K562 (cell line): ENCODE data around the gene STK16. TPM values are rescaled to one million over a fixed set of nuclear protein-coding genes. Genes with fewer than 3 reads are reported as not detected.

ENCODE experiments used
- BRCA1 ChIP-seq, 2 experiments: fragments of 450-650 bp in 1 of 2; sonication (generic) in 1 of 2; formaldehyde crosslinking in 1 of 2; IDR thresholded peaks; 2 replicates each; pipeline versions ENCODE4 v1.5.0 to v1.6.1; 2017 to 2020; ENCODE audit warnings: mild to moderate bottlenecking in 1 of 2, missing genetic modification reagents in 1 of 2
- DPF2 ChIP-seq: fragments of 450-650 bp; IDR thresholded peaks from 2 replicates; pipeline ENCODE4 v1.6.1; 2016
- EP300 ChIP-seq: IDR thresholded peaks from 2 replicates; pipeline ENCODE4 v1.6.1; 2012; ENCODE audit warnings: low read length, improper control_type of control experiment
- GABPB2 ChIP-seq: fragments of 250-450 bp; sonication (Bioruptor Pico); conservative IDR thresholded peaks from 2 replicates; pipeline ENCODE4 v1.5.1; 2021; ENCODE audit warnings: mild to moderate bottlenecking
- HDAC6 ChIP-seq: IDR thresholded peaks from 2 replicates; pipeline ENCODE4 v1.6.1; 2012; ENCODE audit warnings: low read depth, mild to moderate bottlenecking, control low read depth, inconsistent platforms, low read length, moderate library complexity
- HIVEP1 ChIP-seq: fragments of 250-450 bp; sonication (Bioruptor Pico); IDR thresholded peaks from 2 replicates; pipeline ENCODE4 v1.4.0; 2020; ENCODE audit warnings: mild to moderate bottlenecking
- HNRNPH1 ChIP-seq: fragments of 200-400 bp; formaldehyde crosslinking; optimal IDR thresholded peaks from 2 replicates; pipeline ENCODE3; 2017; ENCODE audit warnings: low read depth, mild to moderate bottlenecking, low read length, moderate library complexity
- KLF6 ChIP-seq: fragments of 250-450 bp; sonication (Bioruptor Pico); IDR thresholded peaks from 2 replicates; pipeline ENCODE4 v1.4.0; 2020; ENCODE audit warnings: mild to moderate bottlenecking, moderate library complexity, borderline replicate concordance
- LCOR ChIP-seq: sonication (generic); formaldehyde crosslinking; IDR thresholded peaks from 2 replicates; pipeline ENCODE4 v1.8.0; 2022; ENCODE audit warnings: mild to moderate bottlenecking, missing genetic modification reagents
- LEF1 ChIP-seq: fragments of 450-650 bp; IDR thresholded peaks from 2 replicates; pipeline ENCODE4 v1.6.1; 2016; ENCODE audit warnings: mild to moderate bottlenecking
- MCM3 ChIP-seq: fragments of 450-650 bp; IDR thresholded peaks from 2 replicates; pipeline ENCODE4 v1.6.1; 2016
- MECOM ChIP-seq: fragments of 250-450 bp; sonication (Bioruptor Pico); IDR thresholded peaks from 2 replicates; pipeline ENCODE4 v1.8.0; 2022; ENCODE audit warnings: inconsistent platforms
- POLR2AphosphoS5 ChIP-seq: IDR thresholded peaks from 2 replicates; pipeline ENCODE4 v1.6.1; 2011; ENCODE audit warnings: mild to moderate bottlenecking, low read depth, low read length, moderate library complexity; ENCODE audit not compliant: control insufficient read depth, insufficient read depth
- PYGO2 ChIP-seq: fragments of 450-650 bp; IDR thresholded peaks from 2 replicates; pipeline ENCODE4 v1.6.1; 2016; ENCODE audit warnings: mild to moderate bottlenecking, missing genetic modification characterization, moderate library complexity, missing compliant biosample characterization
- SMARCE1 ChIP-seq: fragments of 450-650 bp; IDR thresholded peaks from 2 replicates; pipeline ENCODE4 v1.7.1; 2016; ENCODE audit warnings: mild to moderate bottlenecking
- SOX6 ChIP-seq: fragments of 450-650 bp; IDR thresholded peaks from 2 replicates; pipeline ENCODE4 v1.6.1; 2014; ENCODE audit warnings: mild to moderate bottlenecking
- TRIM24 ChIP-seq, 2 experiments: fragments of 450-650 bp; IDR thresholded peaks; 2 replicates each; pipeline ENCODE4 v1.6.1; 2016
- ZNF57 ChIP-seq: fragments of 450-650 bp; formaldehyde crosslinking; IDR thresholded peaks from 2 replicates; pipeline ENCODE4 v1.4.0; 2020; ENCODE audit warnings: mild to moderate bottlenecking, moderate library complexity
- ZNF668 ChIP-seq: fragments of 250-450 bp; sonication (Bioruptor Pico); IDR thresholded peaks from 2 replicates; pipeline ENCODE4 v1.8.0; 2022; ENCODE audit warnings: mild to moderate bottlenecking, inconsistent platforms
- ZNF780A ChIP-seq: fragments of 250-450 bp; sonication (Bioruptor Pico); IDR thresholded peaks from 2 replicates; pipeline ENCODE4 v1.5.0; 2021; ENCODE audit warnings: mild to moderate bottlenecking
- ZNF785 ChIP-seq: fragments of 250-450 bp; sonication (Bioruptor Pico); IDR thresholded peaks from 2 replicates; pipeline ENCODE4 v1.4.0; 2020; ENCODE audit warnings: mild to moderate bottlenecking
- polyA plus RNA-seq, 8 experiments: library from polyadenylated mRNA; depleted of rRNA in 4 of 8; stranded (reverse) in 5 of 8; unstranded in 3 of 8; fragments of >200 nt; fragmentation: Nextera tagmentation in 2 of 8; fragmentation: Illumina TruSeq in 1 of 8; extraction: Ambion mirVana in 2 of 8; extraction: Trizol in 1 of 8; gene quantifications; 2 replicates each; pipeline versions ENCODE4 v1.2.1 to v1.2.3, GENCODE V29; 2011 to 2014; ENCODE audit warnings: inconsistent platforms in 1 of 8, missing spikeins in 1 of 8
- total RNA-seq, 7 experiments: library from RNA; depleted of rRNA in 6 of 7; stranded (reverse); fragments of >200 nt in 6 of 7; fragmentation: Illumina TruSeq in 2 of 7; extraction: Trizol in 2 of 7; gene quantifications; 2 replicates each; pipeline versions ENCODE4 v1.2.1 to v1.2.3, GENCODE V29; 2011 to 2021; ENCODE audit warnings: low replicate concordance in 1 of 7
- TF ChIP-seq, protein P1 (sequence below): fragments of 450-650 bp; IDR thresholded peaks from 2 replicates; pipeline ENCODE4 v1.6.1; 2017; ENCODE audit warnings: antibody characterized with exemption, mild to moderate bottlenecking
- TF ChIP-seq, protein P2 (sequence below): fragments of 150-350 bp; conservative IDR thresholded peaks from 2 replicates; pipeline ENCODE4 v1.6.1; 2014; ENCODE audit warnings: low read length
- TF ChIP-seq, protein P3 (sequence below): sonication (generic); formaldehyde crosslinking; IDR thresholded peaks from 2 replicates; pipeline ENCODE4 v1.8.0; 2022; ENCODE audit warnings: mild to moderate bottlenecking, missing genetic modification reagents

STK16 gene
- total and polyA plus RNA-seq, 9 of the 15 experiments (the other 6 are each of a cell fraction or from before 2014, with no cell fraction given) = 5.4 to 36.2 (median 17.8) TPM

DNA sequence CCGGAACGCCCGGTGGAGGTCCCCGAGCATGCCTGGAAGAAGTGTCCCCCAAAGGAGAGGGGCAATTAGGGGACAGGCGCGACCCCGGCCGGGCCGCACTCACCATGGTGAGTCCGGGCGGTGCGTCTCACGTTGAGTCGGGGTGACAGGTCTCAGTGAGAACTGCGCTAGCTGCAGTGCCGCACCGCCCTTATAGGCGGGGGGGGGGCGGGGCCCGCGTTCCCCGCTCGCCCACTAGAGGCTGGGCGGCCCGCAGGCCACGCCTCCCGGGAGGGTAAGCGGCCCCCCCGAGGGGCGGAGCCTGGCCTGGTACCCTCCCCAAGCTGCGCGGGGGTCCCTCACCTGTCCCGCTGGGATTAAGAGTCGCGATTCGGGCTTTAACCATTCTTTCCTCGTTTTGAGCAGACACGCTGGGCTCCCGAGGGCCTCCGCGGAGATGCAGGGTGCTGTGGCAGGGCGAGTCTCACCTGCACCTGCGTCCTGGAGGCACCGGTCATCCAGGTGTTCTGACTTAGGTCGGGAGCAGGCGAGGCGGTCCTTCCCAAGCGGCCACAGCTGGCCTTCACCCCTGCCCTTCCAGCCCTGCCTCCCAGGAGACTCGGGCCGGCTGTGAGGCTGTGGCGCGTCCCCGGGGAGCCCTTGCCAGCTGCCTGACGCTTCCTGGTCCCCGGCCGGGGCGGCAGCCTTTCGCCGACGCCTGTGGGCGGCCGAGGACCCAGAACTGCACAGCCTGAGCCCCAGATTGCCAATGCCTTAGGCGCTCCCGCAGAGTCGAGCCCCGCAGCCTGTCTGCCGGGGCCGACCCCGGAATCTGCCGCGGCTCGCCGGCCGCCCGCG is 8.7 kb downstream of the STK16 start, which contains the start of gene TUBA4A (continued):
- TF ChIP-seq, protein P1, sequence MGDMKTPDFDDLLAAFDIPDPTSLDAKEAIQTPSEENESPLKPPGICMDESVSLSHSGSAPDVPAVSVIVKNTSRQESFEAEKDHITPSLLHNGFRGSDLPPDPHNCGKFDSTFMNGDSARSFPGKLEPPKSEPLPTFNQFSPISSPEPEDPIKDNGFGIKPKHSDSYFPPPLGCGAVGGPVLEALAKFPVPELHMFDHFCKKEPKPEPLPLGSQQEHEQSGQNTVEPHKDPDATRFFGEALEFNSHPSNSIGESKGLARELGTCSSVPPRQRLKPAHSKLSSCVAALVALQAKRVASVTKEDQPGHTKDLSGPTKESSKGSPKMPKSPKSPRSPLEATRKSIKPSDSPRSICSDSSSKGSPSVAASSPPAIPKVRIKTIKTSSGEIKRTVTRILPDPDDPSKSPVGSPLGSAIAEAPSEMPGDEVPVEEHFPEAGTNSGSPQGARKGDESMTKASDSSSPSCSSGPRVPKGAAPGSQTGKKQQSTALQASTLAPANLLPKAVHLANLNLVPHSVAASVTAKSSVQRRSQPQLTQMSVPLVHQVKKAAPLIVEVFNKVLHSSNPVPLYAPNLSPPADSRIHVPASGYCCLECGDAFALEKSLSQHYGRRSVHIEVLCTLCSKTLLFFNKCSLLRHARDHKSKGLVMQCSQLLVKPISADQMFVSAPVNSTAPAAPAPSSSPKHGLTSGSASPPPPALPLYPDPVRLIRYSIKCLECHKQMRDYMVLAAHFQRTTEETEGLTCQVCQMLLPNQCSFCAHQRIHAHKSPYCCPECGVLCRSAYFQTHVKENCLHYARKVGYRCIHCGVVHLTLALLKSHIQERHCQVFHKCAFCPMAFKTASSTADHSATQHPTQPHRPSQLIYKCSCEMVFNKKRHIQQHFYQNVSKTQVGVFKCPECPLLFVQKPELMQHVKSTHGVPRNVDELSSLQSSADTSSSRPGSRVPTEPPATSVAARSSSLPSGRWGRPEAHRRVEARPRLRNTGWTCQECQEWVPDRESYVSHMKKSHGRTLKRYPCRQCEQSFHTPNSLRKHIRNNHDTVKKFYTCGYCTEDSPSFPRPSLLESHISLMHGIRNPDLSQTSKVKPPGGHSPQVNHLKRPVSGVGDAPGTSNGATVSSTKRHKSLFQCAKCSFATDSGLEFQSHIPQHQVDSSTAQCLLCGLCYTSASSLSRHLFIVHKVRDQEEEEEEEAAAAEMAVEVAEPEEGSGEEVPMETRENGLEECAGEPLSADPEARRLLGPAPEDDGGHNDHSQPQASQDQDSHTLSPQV = no peak
- no peak for TF ChIP-seq GABPB2 (CRISPR knock-in tag)
- no peak for TF ChIP-seq MECOM (CRISPR knock-in tag)
- TF ChIP-seq ZNF57 = no peak
- no peak for TF ChIP-seq TRIM24 (IDR thresholded peaks at IDR 0.05)
- no peak for TF ChIP-seq ZNF785
- TF ChIP-seq, protein P2, sequence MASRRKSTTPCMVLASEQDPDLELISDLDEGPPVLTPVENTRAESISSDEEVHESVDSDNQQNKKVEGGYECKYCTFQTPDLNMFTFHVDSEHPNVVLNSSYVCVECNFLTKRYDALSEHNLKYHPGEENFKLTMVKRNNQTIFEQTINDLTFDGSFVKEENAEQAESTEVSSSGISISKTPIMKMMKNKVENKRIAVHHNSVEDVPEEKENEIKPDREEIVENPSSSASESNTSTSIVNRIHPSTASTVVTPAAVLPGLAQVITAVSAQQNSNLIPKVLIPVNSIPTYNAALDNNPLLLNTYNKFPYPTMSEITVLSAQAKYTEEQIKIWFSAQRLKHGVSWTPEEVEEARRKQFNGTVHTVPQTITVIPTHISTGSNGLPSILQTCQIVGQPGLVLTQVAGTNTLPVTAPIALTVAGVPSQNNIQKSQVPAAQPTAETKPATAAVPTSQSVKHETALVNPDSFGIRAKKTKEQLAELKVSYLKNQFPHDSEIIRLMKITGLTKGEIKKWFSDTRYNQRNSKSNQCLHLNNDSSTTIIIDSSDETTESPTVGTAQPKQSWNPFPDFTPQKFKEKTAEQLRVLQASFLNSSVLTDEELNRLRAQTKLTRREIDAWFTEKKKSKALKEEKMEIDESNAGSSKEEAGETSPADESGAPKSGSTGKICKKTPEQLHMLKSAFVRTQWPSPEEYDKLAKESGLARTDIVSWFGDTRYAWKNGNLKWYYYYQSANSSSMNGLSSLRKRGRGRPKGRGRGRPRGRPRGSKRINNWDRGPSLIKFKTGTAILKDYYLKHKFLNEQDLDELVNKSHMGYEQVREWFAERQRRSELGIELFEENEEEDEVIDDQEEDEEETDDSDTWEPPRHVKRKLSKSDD = no peak
- no peak for TF ChIP-seq BRCA1 (IDR thresholded peaks at IDR 0.05)
- TF ChIP-seq BRCA1 (CRISPR knock-in tag; IDR thresholded peaks at IDR 0.05) = no peak
- TF ChIP-seq HDAC6 = no peak
- no peak for TF ChIP-seq LEF1
- no peak for TF ChIP-seq HIVEP1 (CRISPR knock-in tag)
- no peak for TF ChIP-seq HNRNPH1
- no peak for TF ChIP-seq LCOR (CRISPR knock-in tag)
- TF ChIP-seq ZNF668 (CRISPR knock-in tag) = no peak
- no peak for TF ChIP-seq DPF2
- no peak for TF ChIP-seq ZNF780A (CRISPR knock-in tag)
- TF ChIP-seq, protein P3, sequence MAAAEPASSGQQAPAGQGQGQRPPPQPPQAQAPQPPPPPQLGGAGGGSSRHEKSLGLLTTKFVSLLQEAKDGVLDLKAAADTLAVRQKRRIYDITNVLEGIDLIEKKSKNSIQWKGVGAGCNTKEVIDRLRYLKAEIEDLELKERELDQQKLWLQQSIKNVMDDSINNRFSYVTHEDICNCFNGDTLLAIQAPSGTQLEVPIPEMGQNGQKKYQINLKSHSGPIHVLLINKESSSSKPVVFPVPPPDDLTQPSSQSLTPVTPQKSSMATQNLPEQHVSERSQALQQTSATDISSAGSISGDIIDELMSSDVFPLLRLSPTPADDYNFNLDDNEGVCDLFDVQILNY = no peak
- TF ChIP-seq KLF6 = no peak
- no peak for TF ChIP-seq SOX6
- no peak for TF ChIP-seq SMARCE1
- no peak for TF ChIP-seq PYGO2 (tag)
- peak; percentile 75; the same call in 1 of the 2 replicates for TF ChIP-seq POLR2AphosphoS5
- no peak for TF ChIP-seq MCM3
- TF ChIP-seq EP300 = no peak
